Endodermal cell (in vitro differentiated cells): ENCODE data around the gene SYF2. TPM values are rescaled to one million over a fixed set of nuclear protein-coding genes. Genes with fewer than 3 reads are reported as not detected.

Experiments
- DNase-seq: peaks from one replicate; pipeline ENCODE4 v3.0.0-alpha.2; 2017
- H3K27ac ChIP-seq: 2 replicates; pipeline ENCODE4 v1.5.1; 2013; ENCODE audit warnings: mild to moderate bottlenecking, low read depth, low read length, moderate library complexity
- H3K27me3 ChIP-seq: 2 replicates; pipeline ENCODE4 v1.6.1; 2013; ENCODE audit warnings: mild to moderate bottlenecking, low read length, moderate library complexity; ENCODE audit not compliant: insufficient read depth, control insufficient read depth, poor library complexity, severe bottlenecking
- H3K36me3 ChIP-seq: 2 replicates; pipeline ENCODE4 v1.7.0; 2013; ENCODE audit warnings: mild to moderate bottlenecking, low read length, moderate library complexity; ENCODE audit not compliant: control insufficient read depth, insufficient read depth
- H3K4me1 ChIP-seq: one replicate; pipeline ENCODE4 v1.7.0; 2013; ENCODE audit warnings: low read length; ENCODE audit not compliant: control insufficient read depth, insufficient read depth
- H3K4me3 ChIP-seq: 2 replicates; pipeline ENCODE4 v1.5.1; 2013; ENCODE audit warnings: mild to moderate bottlenecking, low read length, moderate library complexity
- H3K9ac ChIP-seq: 2 replicates; pipeline ENCODE4 v1.6.1; 2013; ENCODE audit warnings: mild to moderate bottlenecking, low read length, moderate library complexity; ENCODE audit not compliant: poor library complexity, severe bottlenecking; ENCODE audit errors: extremely low read depth
- H3K9me3 ChIP-seq: 2 replicates; pipeline ENCODE4 v1.6.1; 2013; ENCODE audit warnings: mild to moderate bottlenecking, low read length, moderate library complexity; ENCODE audit not compliant: control insufficient read depth
- H3K27ac Mint-ChIP-seq: 2 replicates; pipeline ENCODE4 v1.8.0; 2020; ENCODE audit warnings: mixed read lengths
- H3K27me3 Mint-ChIP-seq: 2 replicates; pipeline ENCODE4 v1.8.0; 2021; ENCODE audit warnings: mild to moderate bottlenecking, mixed read lengths; ENCODE audit not compliant: insufficient read depth
- H3K36me3 Mint-ChIP-seq: 2 replicates; pipeline ENCODE4 v1.8.0; 2020; ENCODE audit warnings: low read depth, mixed read lengths
- H3K4me1 Mint-ChIP-seq: 2 replicates; pipeline ENCODE4 v1.8.0; 2020; ENCODE audit warnings: mixed read lengths
- H3K4me3 Mint-ChIP-seq: 2 replicates; pipeline ENCODE4 v1.8.0; 2020; ENCODE audit warnings: mild to moderate bottlenecking, moderate library complexity, mixed read lengths
- H3K9me3 Mint-ChIP-seq: 2 replicates; pipeline ENCODE4 v1.8.0; 2020; ENCODE audit warnings: mild to moderate bottlenecking, mixed read lengths
- WGBS, 2 experiments: methylation state at CpG; one replicate each; pipeline versions ENCODE4 v1.1.5 to v1.1.7; 2013; ENCODE audit warnings: missing lambda C conversion rate in 2 of 2, mixed read lengths in 1 of 2; ENCODE audit not compliant: insufficient coverage in 1 of 2, insufficient read length in 1 of 2; 5-methylcytosine and 5-hydroxymethylcytosine counted together
- total RNA-seq, 2 donors: library from RNA; stranded (reverse); fragmentation: NEBNext Ultra II Directional in 1 of 2; extraction: Animal tissue kit (Norgen Biotek cat#: 25700) in 1 of 2; gene quantifications; 2 replicates in 1 of 2; 3 replicates in 1 of 2; pipeline ENCODE4 v1.2.1, GENCODE V29; 2021
- TF ChIP-seq, protein P1 (sequence below): fragments of 200-600 bp; sonication (generic); conservative IDR thresholded peaks from 2 replicates; pipeline ENCODE4 v1.5.0; 2021; ENCODE audit warnings: antibody characterized with exemption, mild to moderate bottlenecking

The SYF2 gene
- total RNA-seq, 2 donors from 2014 or later = 36.4 to 38.0 TPM

GRCh38 chr1:25197982-25198662 is 34.2 kb downstream of the SYF2 start:
- H3K4me1 ChIP-seq = peaks cover 26% of the 10 kb centered on the region
- no peak overlapping the region for H3K4me3 ChIP-seq
- peaks cover 2% of the 10 kb centered on the region for H3K27me3 Mint-ChIP-seq
- H3K9me3 ChIP-seq = no peaks in the 10 kb centered on the region
- H3K36me3 ChIP-seq = no peaks in the 10 kb centered on the region
- no peak for DNase-seq
- no peaks in the 10 kb centered on the region for H3K36me3 Mint-ChIP-seq
- TF ChIP-seq, protein P1, sequence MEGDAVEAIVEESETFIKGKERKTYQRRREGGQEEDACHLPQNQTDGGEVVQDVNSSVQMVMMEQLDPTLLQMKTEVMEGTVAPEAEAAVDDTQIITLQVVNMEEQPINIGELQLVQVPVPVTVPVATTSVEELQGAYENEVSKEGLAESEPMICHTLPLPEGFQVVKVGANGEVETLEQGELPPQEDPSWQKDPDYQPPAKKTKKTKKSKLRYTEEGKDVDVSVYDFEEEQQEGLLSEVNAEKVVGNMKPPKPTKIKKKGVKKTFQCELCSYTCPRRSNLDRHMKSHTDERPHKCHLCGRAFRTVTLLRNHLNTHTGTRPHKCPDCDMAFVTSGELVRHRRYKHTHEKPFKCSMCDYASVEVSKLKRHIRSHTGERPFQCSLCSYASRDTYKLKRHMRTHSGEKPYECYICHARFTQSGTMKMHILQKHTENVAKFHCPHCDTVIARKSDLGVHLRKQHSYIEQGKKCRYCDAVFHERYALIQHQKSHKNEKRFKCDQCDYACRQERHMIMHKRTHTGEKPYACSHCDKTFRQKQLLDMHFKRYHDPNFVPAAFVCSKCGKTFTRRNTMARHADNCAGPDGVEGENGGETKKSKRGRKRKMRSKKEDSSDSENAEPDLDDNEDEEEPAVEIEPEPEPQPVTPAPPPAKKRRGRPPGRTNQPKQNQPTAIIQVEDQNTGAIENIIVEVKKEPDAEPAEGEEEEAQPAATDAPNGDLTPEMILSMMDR = no peak
- no peak overlapping the region for H3K27ac ChIP-seq
- no peak overlapping the region for H3K4me3 Mint-ChIP-seq
- 66 to 82% methylated on average over 7 to 11 of the region's 11 CpGs for WGBS, 2 experiments
- no peak overlapping the region for H3K9ac ChIP-seq
- H3K27me3 ChIP-seq = no peaks in the 10 kb centered on the region
- peaks cover 52% of the 10 kb centered on the region for H3K4me1 Mint-ChIP-seq
- H3K27ac Mint-ChIP-seq = peak overlapping the region; percentile 7
- peaks cover 2% of the 10 kb centered on the region for H3K9me3 Mint-ChIP-seq

DNA sequence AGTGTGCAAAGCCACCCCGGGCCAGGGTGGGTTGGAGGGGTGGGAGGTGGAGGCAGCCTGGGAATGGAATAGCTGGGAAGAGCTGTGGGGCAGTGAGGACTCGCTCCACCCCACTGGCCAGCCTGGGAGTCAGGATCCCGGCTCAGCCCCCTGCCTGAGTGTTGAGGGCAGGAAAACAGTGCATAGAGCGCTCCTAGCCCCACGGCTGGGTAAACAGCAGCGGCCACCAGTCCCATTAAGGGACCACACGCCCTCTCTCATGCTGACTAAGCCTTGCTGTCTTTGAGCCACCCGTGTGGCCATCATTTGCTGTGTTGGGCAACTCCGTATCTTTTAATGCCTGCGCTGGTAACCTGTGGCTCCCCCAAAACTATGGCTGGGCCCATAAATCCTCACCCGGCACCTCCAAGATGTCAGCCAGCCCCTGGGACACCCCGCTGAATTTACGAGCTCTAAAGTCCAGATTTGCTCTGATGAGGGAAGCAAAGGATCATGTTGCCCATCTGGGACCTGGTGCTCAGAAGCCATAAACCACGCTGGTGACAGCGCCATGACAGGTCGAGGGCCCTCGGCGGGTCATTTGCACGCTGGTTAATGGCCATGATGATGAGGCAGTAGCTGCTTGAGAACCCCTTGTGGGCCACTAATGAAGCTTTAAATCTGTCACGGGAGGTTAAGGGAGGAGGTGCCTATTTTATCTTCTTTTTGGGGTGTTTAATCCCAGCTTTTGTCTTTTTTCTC is 34.9 kb downstream of the SYF2 start:
- Histone ChIP-seq H3K9ac (no peak overlapping the region), H3K36me3 (no peaks in the 10 kb centered on the region), H3K4me1 (peaks cover 26% of the 10 kb centered on the region), H3K9me3 (no peaks in the 10 kb centered on the region), H3K27ac (no peak overlapping the region), H3K4me3 (no peak overlapping the region), H3K27me3 (no peaks in the 10 kb centered on the region)
- peaks cover 2% of the 10 kb centered on the region for H3K27me3 Mint-ChIP-seq
- DNase-seq = no peak
- no peaks in the 10 kb centered on the region for H3K36me3 Mint-ChIP-seq
- peak overlapping the region; percentile 36 for H3K27ac Mint-ChIP-seq
- H3K9me3 Mint-ChIP-seq = peaks cover 2% of the 10 kb centered on the region
- TF ChIP-seq, protein P1 = no peak
- 88 to 90% methylated on average over 15 to 20 of the region's 20 CpGs for WGBS, 2 experiments
- H3K4me3 Mint-ChIP-seq = no peak overlapping the region
- H3K4me1 Mint-ChIP-seq = peaks cover 55% of the 10 kb centered on the region

DNA sequence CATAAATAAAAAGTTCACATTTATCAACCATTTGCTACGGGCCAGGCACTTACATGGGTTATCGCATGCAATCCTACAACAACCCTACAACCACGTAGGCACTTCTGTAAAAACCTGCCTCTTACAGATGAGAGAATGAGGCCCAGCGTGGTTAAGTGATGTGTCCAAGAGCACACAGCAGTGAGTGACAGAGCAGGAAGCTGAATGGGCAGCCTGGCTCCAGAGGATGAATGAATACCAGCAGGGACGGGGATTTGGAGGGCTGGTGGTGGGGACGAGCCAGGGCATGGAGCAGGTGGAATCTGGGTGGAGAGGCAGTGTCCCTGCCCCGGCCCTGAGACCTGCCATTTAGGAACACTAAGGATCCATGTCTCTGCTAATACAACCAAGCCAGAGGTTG is 35.5 kb downstream of the SYF2 start:
- peaks cover 2% of the 10 kb centered on the region for H3K27me3 Mint-ChIP-seq
- no peak overlapping the region for H3K4me3 Mint-ChIP-seq
- no peak overlapping the region for H3K9ac ChIP-seq
- WGBS, 2 experiments = 89 to 96% methylated on average over 5 to 7 of the region's 7 CpGs
- TF ChIP-seq, protein P1 = no peak
- peaks cover 55% of the 10 kb centered on the region for H3K4me1 Mint-ChIP-seq
- H3K27ac Mint-ChIP-seq = no peak overlapping the region
- H3K4me3 ChIP-seq = no peak overlapping the region
- no peaks in the 10 kb centered on the region for H3K36me3 Mint-ChIP-seq
- H3K27me3 ChIP-seq = no peaks in the 10 kb centered on the region
- no peaks in the 10 kb centered on the region for H3K9me3 Mint-ChIP-seq
- peaks cover 26% of the 10 kb centered on the region for H3K4me1 ChIP-seq
- H3K36me3 ChIP-seq = no peaks in the 10 kb centered on the region
- no peak for DNase-seq
- H3K9me3 ChIP-seq = no peaks in the 10 kb centered on the region
- no peak overlapping the region for H3K27ac ChIP-seq
